ENCODE data around the gene FPR1. TPM values are rescaled to one million over a fixed set of nuclear protein-coding genes. Genes with fewer than 3 reads are reported as not detected.

The FPR1 gene
- total and polyA plus RNA-seq, 4 donors, result 0.77 to 37.1 (median 16.3) TPM

DNA sequence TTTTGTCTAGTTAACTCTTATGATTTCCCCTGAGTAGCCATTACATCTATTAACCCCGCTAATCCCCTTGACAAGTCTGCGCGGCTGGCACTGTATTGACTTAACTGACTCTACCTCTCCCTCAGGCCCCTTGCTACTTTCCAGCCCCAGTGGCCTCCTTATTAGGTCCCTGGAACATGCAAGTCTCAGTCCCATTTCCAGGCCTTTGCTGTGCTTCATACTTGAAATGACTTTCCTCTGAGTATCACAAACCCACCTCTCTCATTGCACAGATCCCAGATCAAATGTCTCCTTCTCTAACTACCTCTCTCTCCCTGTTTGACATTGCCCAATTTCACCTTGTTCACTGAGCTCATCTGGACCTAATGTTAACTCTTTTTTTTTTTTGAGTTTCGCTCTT, 45.4 kb downstream of the FPR1 start:
- no peak overlapping the region for H3K4me3 ChIP-seq (ENCODE audit: low read length in 2 of 2)
- 94 to 95% methylated on average over 4 of the region's 4 CpGs for WGBS, 2 donors
- no peak for ATAC-seq (ENCODE audit: low FRiP score)
- no peaks in the 10 kb centered on the region for H3K27me3 ChIP-seq (ENCODE audit: control insufficient read depth in 1 of 2, insufficient read depth in 2 of 2, low read length in 1 of 2)
- intact Hi-C loops (cut with DNase I), result no loop called here
- no peak overlapping the region for H3K27ac ChIP-seq (ENCODE audit: low read depth in 1 of 2, low read length in 2 of 2)
- DNase-seq, result no peak
- H3K36me3 ChIP-seq (ENCODE audit: control insufficient read depth in 1 of 2, insufficient read depth in 2 of 2, low read length in 1 of 2), result no peaks in the 10 kb centered on the region
- H3K9me3 ChIP-seq (ENCODE audit: control insufficient read depth, low read length), result no peaks in the 10 kb centered on the region
- no peaks in the 10 kb centered on the region for H3K4me1 ChIP-seq (ENCODE audit: control insufficient read depth in 1 of 2, insufficient read depth in 2 of 2, low read length in 2 of 2)

GRCh38 chr19:51704626-51705025, 47.1 kb downstream of the FPR1 start:
- DNase-seq, result no peak
- Histone ChIP-seq H3K4me3 (ENCODE audit: low read length in 2 of 2) (peak overlapping the region; percentile 6 to 10), H3K27ac (ENCODE audit: low read depth in 1 of 2, low read length in 2 of 2) (peak overlapping the region in 1 of 2 donors; percentile 69), H3K36me3 (ENCODE audit: control insufficient read depth in 1 of 2, insufficient read depth in 2 of 2, low read length in 1 of 2) (no peaks in the 10 kb centered on the region), H3K9me3 (ENCODE audit: control insufficient read depth, low read length) (no peaks in the 10 kb centered on the region), H3K4me1 (ENCODE audit: control insufficient read depth in 1 of 2, insufficient read depth in 2 of 2, low read length in 2 of 2) (no peaks in the 10 kb centered on the region), H3K27me3 (ENCODE audit: control insufficient read depth in 1 of 2, insufficient read depth in 2 of 2, low read length in 1 of 2) (no peaks in the 10 kb centered on the region)
- intact Hi-C loops (cut with DNase I), result loop anchor here in 1 of 2 donors (5.0 kb wide), 1 partner anchor 337 kb away; the partner anchor contains the start of genes CLDND2 and ETFB
- ATAC-seq (ENCODE audit: low FRiP score), result no peak
- 51 to 57% methylated on average over 4 of the region's 4 CpGs for WGBS, 2 donors

GRCh38 chr19:51703575-51704515, 47.8 kb downstream of the FPR1 start:
- Histone ChIP-seq H3K4me1 (ENCODE audit: control insufficient read depth in 1 of 2, insufficient read depth in 2 of 2, low read length in 2 of 2) (no peaks in the 10 kb centered on the region), H3K9me3 (ENCODE audit: control insufficient read depth, low read length) (no peaks in the 10 kb centered on the region), H3K4me3 (ENCODE audit: low read length in 2 of 2) (peak overlapping the region; percentile 6 to 28), H3K36me3 (ENCODE audit: control insufficient read depth in 1 of 2, insufficient read depth in 2 of 2, low read length in 1 of 2) (no peaks in the 10 kb centered on the region), H3K27me3 (ENCODE audit: control insufficient read depth in 1 of 2, insufficient read depth in 2 of 2, low read length in 1 of 2) (no peaks in the 10 kb centered on the region), H3K27ac (ENCODE audit: low read depth in 1 of 2, low read length in 2 of 2) (peak overlapping the region in 1 of 2 donors; percentile 69)
- 3% methylated on average over 68 to 74 of the region's 74 CpGs for WGBS, 2 donors
- peak; percentile 98 to 100 for DNase-seq
- intact Hi-C loops (cut with DNase I), result loop anchor here in 1 of 2 donors (1.0 to 5.0 kb wide), 2 partner anchors 14 to 337 kb away; partner anchors contain the start of genes CLDND2 and ETFB
- peak; percentile 96 for ATAC-seq (ENCODE audit: low FRiP score)

DNA sequence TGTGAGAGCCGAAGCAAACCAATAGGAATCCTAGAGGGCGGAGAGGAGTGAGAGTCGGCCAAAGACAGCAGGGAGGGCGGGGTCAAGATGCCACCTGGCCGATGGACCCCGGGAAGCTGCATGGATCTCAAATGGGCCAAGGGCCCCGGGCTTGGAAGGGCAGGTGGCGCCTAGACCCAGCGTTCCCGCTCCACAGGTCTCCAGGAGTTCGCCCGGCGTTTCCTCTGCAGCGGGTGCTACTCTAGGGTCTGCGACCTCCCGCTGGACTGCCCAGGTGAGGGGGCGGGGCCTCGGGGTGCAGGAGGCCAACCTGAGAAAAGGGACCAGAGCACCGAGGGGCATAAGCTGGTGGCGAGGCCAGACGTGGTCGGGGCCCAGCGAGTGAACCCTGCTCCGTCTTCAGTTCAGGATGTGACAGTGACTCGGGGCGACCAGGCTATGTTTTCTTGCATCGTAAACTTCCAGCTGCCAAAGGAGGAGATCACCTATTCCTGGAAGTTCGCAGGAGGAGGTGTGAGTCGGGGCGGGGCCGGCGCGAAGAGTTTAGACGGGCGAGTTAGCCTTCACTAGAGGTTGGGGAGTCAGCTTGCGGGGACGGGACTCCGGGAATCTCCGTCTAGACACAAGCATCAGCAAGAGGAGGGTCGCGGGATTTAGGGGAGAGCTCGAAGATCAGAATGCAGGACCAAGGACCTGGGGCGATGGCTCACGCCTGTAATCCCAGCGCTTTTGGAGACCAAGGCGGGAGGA, 48.7 kb downstream of the FPR1 start:
- Histone ChIP-seq H3K36me3 (ENCODE audit: control insufficient read depth in 1 of 2, insufficient read depth in 2 of 2, low read length in 1 of 2) (no peaks in the 10 kb centered on the region), H3K27ac (ENCODE audit: low read depth in 1 of 2, low read length in 2 of 2) (peak overlapping the region in 1 of 2 donors; percentile 66), H3K4me3 (ENCODE audit: low read length in 2 of 2) (no peak overlapping the region), H3K27me3 (ENCODE audit: control insufficient read depth in 1 of 2, insufficient read depth in 2 of 2, low read length in 1 of 2) (no peaks in the 10 kb centered on the region), H3K9me3 (ENCODE audit: control insufficient read depth, low read length) (no peaks in the 10 kb centered on the region), H3K4me1 (ENCODE audit: control insufficient read depth in 1 of 2, insufficient read depth in 2 of 2, low read length in 2 of 2) (no peaks in the 10 kb centered on the region)
- ATAC-seq (ENCODE audit: low FRiP score), result peak; percentile 24
- WGBS, 2 donors, result 56 to 58% methylated on average over 45 to 46 of the region's 46 CpGs
- DNase-seq, result peak; percentile 64 to 82
- intact Hi-C loops (cut with DNase I), result loop anchor here in 1 of 2 donors (1.0 to 5.0 kb wide), 2 partner anchors 13 to 336 kb away; partner anchors contain the start of genes CLDND2 and ETFB

DNA sequence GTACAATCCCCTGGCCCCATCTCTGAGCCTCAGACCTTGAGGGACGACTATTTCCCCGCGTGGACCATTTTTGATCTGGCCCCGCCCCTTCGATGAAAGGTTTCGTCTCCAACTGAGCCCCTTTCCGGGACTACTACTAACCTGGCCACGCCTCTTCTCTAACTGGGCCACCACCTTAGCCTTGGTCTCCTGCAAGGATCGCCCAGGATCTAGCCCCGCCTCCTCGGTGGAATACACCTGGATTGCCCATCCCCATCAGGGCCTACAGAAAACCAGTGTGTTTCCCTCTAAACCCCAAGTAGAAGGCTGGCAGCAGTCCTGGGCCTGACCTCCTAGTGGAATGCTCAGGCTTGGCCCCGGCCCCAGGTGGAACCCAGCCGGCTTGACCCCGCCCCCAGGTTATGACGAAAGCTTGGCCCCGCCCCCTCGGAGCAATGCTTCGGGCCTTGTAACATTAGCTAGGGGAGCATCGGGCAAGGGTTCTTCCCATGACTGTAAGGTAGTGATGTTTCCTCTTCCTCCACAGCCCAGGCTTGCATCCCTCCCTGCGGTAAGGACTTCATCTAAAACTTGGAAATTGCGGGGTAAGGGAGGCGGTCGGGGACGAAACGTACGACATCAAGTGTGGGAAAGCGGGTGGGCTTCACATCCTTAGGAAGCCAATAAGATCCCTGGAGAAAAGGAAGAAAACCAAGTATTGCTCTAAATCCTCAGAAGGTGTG, 49.4 kb downstream of the FPR1 start:
- no peaks in the 10 kb centered on the region for H3K4me1 ChIP-seq (ENCODE audit: control insufficient read depth in 1 of 2, insufficient read depth in 2 of 2, low read length in 2 of 2)
- peak overlapping the region in 1 of 2 donors; percentile 14 for H3K27ac ChIP-seq (ENCODE audit: low read depth in 1 of 2, low read length in 2 of 2)
- no peaks in the 10 kb centered on the region for H3K27me3 ChIP-seq (ENCODE audit: control insufficient read depth in 1 of 2, insufficient read depth in 2 of 2, low read length in 1 of 2)
- no peak overlapping the region for H3K4me3 ChIP-seq (ENCODE audit: low read length in 2 of 2)
- WGBS, 2 donors, result 34 to 39% methylated on average over 27 of the region's 27 CpGs
- peak; percentile 84 to 94 for DNase-seq
- no peaks in the 10 kb centered on the region for H3K36me3 ChIP-seq (ENCODE audit: control insufficient read depth in 1 of 2, insufficient read depth in 2 of 2, low read length in 1 of 2)
- ATAC-seq (ENCODE audit: low FRiP score), result peak; percentile 76
- H3K9me3 ChIP-seq (ENCODE audit: control insufficient read depth, low read length), result no peaks in the 10 kb centered on the region
- intact Hi-C loops (cut with DNase I), result loop anchor here in 1 of 2 donors (5.0 kb wide), 1 partner anchor 335 kb away; the partner anchor contains the start of genes CLDND2 and ETFB

GRCh38 chr19:51701468-51702100, 50.1 kb downstream of the FPR1 start:
- Histone ChIP-seq H3K36me3 (ENCODE audit: control insufficient read depth in 1 of 2, insufficient read depth in 2 of 2, low read length in 1 of 2) (no peaks in the 10 kb centered on the region), H3K27ac (ENCODE audit: low read depth in 1 of 2, low read length in 2 of 2) (no peak overlapping the region), H3K4me1 (ENCODE audit: control insufficient read depth in 1 of 2, insufficient read depth in 2 of 2, low read length in 2 of 2) (no peaks in the 10 kb centered on the region), H3K9me3 (ENCODE audit: control insufficient read depth, low read length) (no peaks in the 10 kb centered on the region), H3K4me3 (ENCODE audit: low read length in 2 of 2) (no peak overlapping the region), H3K27me3 (ENCODE audit: control insufficient read depth in 1 of 2, insufficient read depth in 2 of 2, low read length in 1 of 2) (no peaks in the 10 kb centered on the region)
- DNase-seq, result no peak
- 74 to 80% methylated on average over 12 of the region's 12 CpGs for WGBS, 2 donors
- intact Hi-C loops (cut with DNase I), result loop anchor here in 1 of 2 donors (5.0 kb wide), 1 partner anchor 334 kb away; the partner anchor contains the start of genes CLDND2 and ETFB
- no peak for ATAC-seq (ENCODE audit: low FRiP score)

- DNase-seq (no peak), ATAC-seq (ENCODE audit: low FRiP score) (no peak)
- Histone ChIP-seq H3K4me3 (ENCODE audit: low read length in 2 of 2) (no peak overlapping the region), H3K9me3 (ENCODE audit: control insufficient read depth, low read length) (no peaks in the 10 kb centered on the region), H3K4me1 (ENCODE audit: control insufficient read depth in 1 of 2, insufficient read depth in 2 of 2, low read length in 2 of 2) (no peaks in the 10 kb centered on the region), H3K27me3 (ENCODE audit: control insufficient read depth in 1 of 2, insufficient read depth in 2 of 2, low read length in 1 of 2) (no peaks in the 10 kb centered on the region), H3K36me3 (ENCODE audit: control insufficient read depth in 1 of 2, insufficient read depth in 2 of 2, low read length in 1 of 2) (peaks cover 0 to 3% of the 10 kb centered on the region in 2 donors), H3K27ac (ENCODE audit: low read depth in 1 of 2, low read length in 2 of 2) (no peak overlapping the region)
- WGBS, 2 donors, result 92 to 94% methylated on average over 5 of the region's 5 CpGs
- intact Hi-C loops (cut with DNase I), result no loop called here
These were observed 52.5 kb downstream of the FPR1 start for GRCh38 chr19:51699170-51699569.

GRCh38 chr19:51698296-51698695, 53.4 kb downstream of the FPR1 start:
- no peak overlapping the region for H3K4me3 ChIP-seq (ENCODE audit: low read length in 2 of 2)
- ATAC-seq (ENCODE audit: low FRiP score), result no peak
- no peaks in the 10 kb centered on the region for H3K4me1 ChIP-seq (ENCODE audit: control insufficient read depth in 1 of 2, insufficient read depth in 2 of 2, low read length in 2 of 2)
- intact Hi-C loops (cut with DNase I), result no loop called here
- no peaks in the 10 kb centered on the region for H3K9me3 ChIP-seq (ENCODE audit: control insufficient read depth, low read length)
- no peak overlapping the region for H3K27ac ChIP-seq (ENCODE audit: low read depth in 1 of 2, low read length in 2 of 2)
- 91 to 95% methylated on average over 5 of the region's 5 CpGs for WGBS, 2 donors
- DNase-seq, result no peak
- peaks cover 0 to 3% of the 10 kb centered on the region in 2 donors for H3K36me3 ChIP-seq (ENCODE audit: control insufficient read depth in 1 of 2, insufficient read depth in 2 of 2, low read length in 1 of 2)
- no peaks in the 10 kb centered on the region for H3K27me3 ChIP-seq (ENCODE audit: control insufficient read depth in 1 of 2, insufficient read depth in 2 of 2, low read length in 1 of 2)
